Measurements from ENCODE around the gene ERC2.

Gene ERC2

DNA sequence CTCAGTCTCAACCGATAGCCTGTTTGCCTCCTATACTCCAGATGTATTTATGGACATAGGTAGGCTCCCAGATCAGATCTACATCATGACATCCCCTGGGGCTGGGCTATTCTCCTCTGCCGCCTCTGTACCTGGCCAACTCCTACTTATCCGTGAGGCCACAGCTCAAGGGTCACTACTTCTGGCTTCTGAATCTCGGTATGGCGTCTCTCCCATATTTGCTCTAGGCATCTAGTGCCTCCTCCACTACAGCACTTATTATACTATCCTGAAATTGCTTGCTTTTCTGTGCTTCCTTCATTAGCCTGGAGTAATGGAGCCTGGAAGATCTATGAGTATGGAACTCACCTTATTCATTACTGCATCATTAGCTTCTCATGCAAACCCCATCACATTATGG is 808.6 kb downstream of the ERC2 start:
- H3K4me1 ChIP-seq, result no peaks in the 10 kb centered on the region
- H3K4me3 ChIP-seq (ENCODE audit: low read depth, low read length), result no peak overlapping the region
- TF ChIP-seq, protein P1, sequence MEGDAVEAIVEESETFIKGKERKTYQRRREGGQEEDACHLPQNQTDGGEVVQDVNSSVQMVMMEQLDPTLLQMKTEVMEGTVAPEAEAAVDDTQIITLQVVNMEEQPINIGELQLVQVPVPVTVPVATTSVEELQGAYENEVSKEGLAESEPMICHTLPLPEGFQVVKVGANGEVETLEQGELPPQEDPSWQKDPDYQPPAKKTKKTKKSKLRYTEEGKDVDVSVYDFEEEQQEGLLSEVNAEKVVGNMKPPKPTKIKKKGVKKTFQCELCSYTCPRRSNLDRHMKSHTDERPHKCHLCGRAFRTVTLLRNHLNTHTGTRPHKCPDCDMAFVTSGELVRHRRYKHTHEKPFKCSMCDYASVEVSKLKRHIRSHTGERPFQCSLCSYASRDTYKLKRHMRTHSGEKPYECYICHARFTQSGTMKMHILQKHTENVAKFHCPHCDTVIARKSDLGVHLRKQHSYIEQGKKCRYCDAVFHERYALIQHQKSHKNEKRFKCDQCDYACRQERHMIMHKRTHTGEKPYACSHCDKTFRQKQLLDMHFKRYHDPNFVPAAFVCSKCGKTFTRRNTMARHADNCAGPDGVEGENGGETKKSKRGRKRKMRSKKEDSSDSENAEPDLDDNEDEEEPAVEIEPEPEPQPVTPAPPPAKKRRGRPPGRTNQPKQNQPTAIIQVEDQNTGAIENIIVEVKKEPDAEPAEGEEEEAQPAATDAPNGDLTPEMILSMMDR (IDR thresholded peaks at IDR 0.05; ENCODE audit: low read depth, low read length), result no peak

DNA sequence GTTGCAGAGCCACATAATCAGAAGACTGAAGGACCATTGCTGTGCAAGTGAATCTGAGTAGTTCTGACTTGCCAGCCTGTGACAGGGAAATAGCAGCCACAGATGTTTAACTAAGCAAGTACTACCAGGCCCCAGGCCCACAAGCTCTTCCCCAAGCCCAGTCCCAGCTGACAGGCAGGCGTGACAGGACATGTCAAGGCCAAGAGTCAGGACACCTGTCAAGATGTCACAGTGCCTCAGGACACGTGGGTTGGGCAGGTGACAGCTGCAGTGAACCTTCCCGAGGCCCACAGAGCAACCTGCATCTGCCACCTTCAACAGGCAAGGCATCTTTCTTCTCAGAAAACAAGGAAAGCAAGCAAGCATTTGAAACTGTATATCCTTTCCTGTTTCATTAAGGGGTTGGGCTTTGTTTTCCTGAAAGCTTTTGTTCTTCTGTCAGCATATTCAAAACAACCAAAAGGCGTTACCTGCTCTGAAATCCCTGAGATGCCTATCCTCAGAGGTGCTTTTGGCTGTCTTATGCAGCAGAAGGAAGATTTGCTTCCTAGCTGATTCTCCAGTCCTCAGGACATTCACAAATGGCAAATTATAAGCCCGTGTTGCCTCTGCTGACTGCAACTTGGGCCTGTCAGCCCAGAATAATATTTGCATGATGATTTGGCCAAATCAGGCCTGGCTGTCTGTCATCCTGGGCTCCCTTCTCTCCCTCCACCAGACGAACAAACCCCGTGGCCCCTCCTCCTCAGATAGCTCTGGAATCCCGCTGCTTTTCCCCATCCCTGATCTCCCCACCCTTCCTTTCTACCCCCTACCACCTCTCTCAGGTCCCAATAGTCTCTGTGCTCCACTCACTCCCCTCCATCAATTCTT is 809.3 kb downstream of the ERC2 start:
- DNase-seq, result no peak
- no peaks in the 10 kb centered on the region for H3K27me3 ChIP-seq
- H3K9me3 ChIP-seq, result no peaks in the 10 kb centered on the region
- no peak overlapping the region for H3K4me3 ChIP-seq (ENCODE audit: low read depth, low read length)
- H3K36me3 ChIP-seq, result no peaks in the 10 kb centered on the region
- H3K4me1 ChIP-seq, result no peaks in the 10 kb centered on the region
- TF ChIP-seq, protein P1 (IDR thresholded peaks at IDR 0.05; ENCODE audit: low read depth, low read length), result no peak

More for the DNA sequence above, 808.6 kb downstream of the ERC2 start:
- no peaks in the 10 kb centered on the region for H3K9me3 ChIP-seq
- H3K36me3 ChIP-seq, result no peaks in the 10 kb centered on the region
- H3K27me3 ChIP-seq, result no peaks in the 10 kb centered on the region
- DNase-seq, result no peak

DNA sequence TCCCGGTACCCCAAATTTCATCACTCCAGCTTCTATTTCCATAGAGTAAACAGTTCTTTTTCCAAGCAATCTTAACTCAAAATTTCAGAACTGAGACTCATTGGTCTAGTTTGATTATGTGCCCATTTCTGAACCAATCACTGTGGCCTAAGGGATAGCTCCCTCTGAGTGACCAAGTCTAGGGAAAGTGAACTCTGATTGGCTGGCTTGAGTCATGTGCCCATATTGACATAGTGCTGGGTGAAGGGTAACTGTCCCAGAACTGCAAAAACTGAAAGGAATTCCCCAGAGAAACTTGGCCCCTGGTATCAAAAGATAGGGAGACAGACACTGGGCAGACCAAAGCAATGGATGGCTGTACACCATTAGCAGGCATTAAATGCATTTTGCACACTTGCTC is 810.0 kb downstream of the ERC2 start:
- TF ChIP-seq, protein P1 (IDR thresholded peaks at IDR 0.05; ENCODE audit: low read depth, low read length), result no peak
- no peak for DNase-seq
- no peak overlapping the region for H3K4me3 ChIP-seq (ENCODE audit: low read depth, low read length)
- H3K36me3 ChIP-seq, result no peaks in the 10 kb centered on the region
- H3K27me3 ChIP-seq, result no peaks in the 10 kb centered on the region
- no peaks in the 10 kb centered on the region for H3K9me3 ChIP-seq
- no peaks in the 10 kb centered on the region for H3K4me1 ChIP-seq

DNA sequence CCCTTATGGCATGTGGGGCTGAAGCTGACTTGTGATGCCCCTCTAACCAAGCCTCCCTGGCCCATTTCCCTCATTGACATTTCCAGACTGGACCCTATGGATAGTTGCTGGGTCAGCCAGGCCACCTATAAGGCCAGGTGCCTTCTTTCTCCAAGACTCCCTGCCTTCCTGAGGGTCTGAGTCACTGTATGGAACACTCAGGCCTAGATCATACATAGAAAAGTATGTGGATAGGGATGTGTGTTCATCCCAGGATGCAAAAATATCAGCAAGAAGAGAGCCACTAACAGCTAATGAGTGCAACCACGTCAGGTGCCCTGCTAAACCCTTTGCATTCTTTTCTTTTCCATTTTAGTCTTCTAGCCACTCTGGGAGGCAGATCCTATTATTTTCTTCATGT is 812.7 kb downstream of the ERC2 start:
- H3K36me3 ChIP-seq, result no peaks in the 10 kb centered on the region
- DNase-seq, result no peak
- H3K9me3 ChIP-seq, result no peaks in the 10 kb centered on the region
- H3K4me3 ChIP-seq (ENCODE audit: low read depth, low read length), result no peak overlapping the region
- H3K27me3 ChIP-seq, result no peaks in the 10 kb centered on the region
- TF ChIP-seq, protein P1 (IDR thresholded peaks at IDR 0.05; ENCODE audit: low read depth, low read length), result no peak
- H3K4me1 ChIP-seq, result no peaks in the 10 kb centered on the region

DNA sequence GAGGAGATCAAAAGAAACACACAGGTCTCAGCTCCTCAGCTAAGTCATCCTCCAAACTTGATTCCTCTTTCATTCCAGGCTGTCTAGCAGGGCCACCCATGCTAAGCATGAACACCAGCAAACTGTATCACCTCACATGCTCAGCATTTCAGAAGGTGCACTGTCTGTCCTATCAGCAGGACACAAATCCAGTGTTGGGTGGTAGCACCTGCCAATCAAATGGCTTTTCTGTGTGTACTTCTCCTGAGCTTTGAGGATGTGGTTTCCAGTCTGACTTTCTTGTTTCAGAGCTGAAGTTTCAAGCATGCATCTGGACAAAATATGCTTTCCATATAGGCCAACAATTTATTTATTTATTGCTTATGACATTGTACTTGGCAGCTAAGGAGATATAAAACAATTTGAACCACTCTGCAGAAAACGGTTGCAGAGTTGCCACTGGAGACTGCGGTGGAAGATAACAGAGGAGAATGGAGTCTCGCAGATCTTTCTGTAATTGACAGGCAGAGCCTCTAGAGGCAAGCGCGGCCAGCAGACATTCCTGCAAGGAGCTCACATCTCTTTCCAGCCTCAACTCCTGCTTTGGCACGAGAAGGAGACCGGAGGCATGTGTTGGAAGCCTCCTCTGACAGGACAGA is 814.0 kb downstream of the ERC2 start:
- no peaks in the 10 kb centered on the region for H3K36me3 ChIP-seq
- H3K9me3 ChIP-seq, result no peaks in the 10 kb centered on the region
- no peak for DNase-seq
- H3K27me3 ChIP-seq, result no peaks in the 10 kb centered on the region
- no peaks in the 10 kb centered on the region for H3K4me1 ChIP-seq
- TF ChIP-seq, protein P1 (IDR thresholded peaks at IDR 0.05; ENCODE audit: low read depth, low read length), result no peak
- no peak overlapping the region for H3K4me3 ChIP-seq (ENCODE audit: low read depth, low read length)

DNA sequence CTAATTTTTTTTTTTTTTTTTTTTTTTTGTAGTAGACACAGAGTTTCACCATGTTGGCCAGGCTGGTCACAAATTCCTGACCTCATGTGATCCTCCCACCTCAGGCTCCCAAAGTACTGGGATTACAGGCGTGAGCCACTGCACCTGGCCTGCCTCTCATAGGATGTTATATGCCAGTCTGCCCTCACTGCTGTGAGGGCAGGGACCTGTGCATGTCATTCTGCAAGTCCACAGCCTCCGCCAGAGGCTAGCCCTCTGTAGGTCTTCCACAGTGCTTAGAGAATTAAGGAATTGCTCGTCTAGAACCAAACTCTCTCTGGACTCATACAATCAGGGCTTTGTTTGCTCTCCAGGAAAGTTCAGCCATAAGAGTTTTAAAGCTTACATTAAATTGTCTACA is 817.3 kb downstream of the ERC2 start:
- TF ChIP-seq, protein P1 (IDR thresholded peaks at IDR 0.05; ENCODE audit: low read depth, low read length), result no peak
- Histone ChIP-seq H3K4me1 (no peaks in the 10 kb centered on the region), H3K36me3 (no peaks in the 10 kb centered on the region), H3K27me3 (no peaks in the 10 kb centered on the region), H3K9me3 (no peaks in the 10 kb centered on the region), H3K4me3 (ENCODE audit: low read depth, low read length) (no peak overlapping the region)
- no peak for DNase-seq
